H1 (cell line): ENCODE results near the gene SLC6A12. TPM values are rescaled to one million over a fixed set of nuclear protein-coding genes. Genes with fewer than 3 reads are reported as not detected.

Experiments
- CTCF ChIA-PET: fragments of 300-600 bp; sonication (Branson Sonifier 250); formaldehyde crosslinking; loops from one replicate; lab custom pipeline; 2021; ENCODE audit not compliant: partially characterized antibody; lab: Charles Lee
- POLR2A ChIA-PET: fragments of 300-600 bp; sonication (Branson Sonifier 250); formaldehyde crosslinking; loops from one replicate; lab custom pipeline; 2021; ENCODE audit warnings: inconsistent platforms; ENCODE audit not compliant: partially characterized antibody; lab: Charles Lee
- DNase-seq, 2 experiments: peaks; one replicate each; pipeline versions ENCODE4 v3.0.0 to v3.0.0-alpha.2; 2010 to 2022; ENCODE audit warnings: low spot score in 2 of 2, low read depth in 1 of 2, mixed read lengths in 1 of 2
- FAIRE-seq: peaks from 2 replicates; lab custom pipeline; 2011; peaks lifted over from hg19 to GRCh38; lab: Jason Lieb, UNC
- H2AFZ ChIP-seq: 2 replicates; pipeline ENCODE4 v1.8.1; 2012; ENCODE audit warnings: low read length, inconsistent platforms
- H2AK5ac ChIP-seq: 2 replicates; pipeline ENCODE4 v1.6.1; 2013; ENCODE audit warnings: low read depth, low read length
- H2BK120ac ChIP-seq: replicated peaks from 2 replicates; pipeline ENCODE3; 2013; ENCODE audit warnings: low read depth, low read length, inconsistent platforms
- H2BK12ac ChIP-seq: 2 replicates; pipeline ENCODE4 v1.6.1; 2013; ENCODE audit warnings: low read depth, low read length
- H2BK15ac ChIP-seq: 2 replicates; pipeline ENCODE4 v1.6.1; 2013; ENCODE audit warnings: low read length
- H2BK20ac ChIP-seq: 2 replicates; pipeline ENCODE4 v1.6.1; 2013; ENCODE audit warnings: low read length
- H2BK5ac ChIP-seq: 2 replicates; pipeline ENCODE4 v1.6.1; 2013; ENCODE audit warnings: low read depth, low read length
- H3K14ac ChIP-seq: 2 replicates; pipeline ENCODE4 v1.6.1; 2013; ENCODE audit warnings: inconsistent platforms; ENCODE audit not compliant: insufficient read length
- H3K18ac ChIP-seq: 2 replicates; pipeline ENCODE4 v1.6.1; 2013; ENCODE audit warnings: low read length; ENCODE audit errors: extremely low read depth
- H3K23ac ChIP-seq: 2 replicates; pipeline ENCODE4 v1.6.1; 2013; ENCODE audit warnings: inconsistent platforms; ENCODE audit not compliant: insufficient read length
- H3K23me2 ChIP-seq: 2 replicates; pipeline ENCODE4 v1.6.1; 2013; ENCODE audit warnings: low read depth, low read length
- H3K27ac ChIP-seq: 2 replicates; pipeline ENCODE4 v1.6.1; 2011; ENCODE audit warnings: low read depth, low read length, inconsistent platforms
- H3K27me3 ChIP-seq, 4 experiments: replicated peaks in 1 of 4; 1 replicate in 1 of 4; 2 replicates in 3 of 4; pipeline versions ENCODE4 v1.6.1 to v1.8.1; 2011 to 2013; ENCODE audit warnings: low read length in 3 of 4, mild to moderate bottlenecking in 3 of 4, inconsistent platforms in 2 of 4, mixed read lengths in 2 of 4, moderate library complexity in 1 of 4; ENCODE audit not compliant: control insufficient read depth in 3 of 4, insufficient read depth in 3 of 4; ENCODE audit errors: extremely low read depth in 1 of 4
- H3K36me3 ChIP-seq, 4 experiments: 2 replicates each; pipeline versions ENCODE4 v1.6.1 to v1.8.1; 2011 to 2013; ENCODE audit warnings: mild to moderate bottlenecking in 4 of 4, low read length in 3 of 4, moderate library complexity in 2 of 4, control low read depth in 1 of 4, inconsistent platforms in 1 of 4; ENCODE audit not compliant: insufficient read depth in 4 of 4, control insufficient read depth in 2 of 4
- H3K4ac ChIP-seq: replicated peaks from 2 replicates; pipeline ENCODE3; 2013; ENCODE audit warnings: low read length, low read depth, mixed read lengths, inconsistent platforms; ENCODE audit not compliant: insufficient read length
- H3K4me1 ChIP-seq, 4 experiments: replicated peaks in 1 of 4; 1 replicate in 1 of 4; 2 replicates in 3 of 4; pipeline versions ENCODE4 v1.6.1 to v1.8.1; 2011 to 2013; ENCODE audit warnings: low read length in 3 of 4, inconsistent platforms in 2 of 4, mixed read lengths in 1 of 4; ENCODE audit not compliant: insufficient read depth in 4 of 4, control insufficient read depth in 3 of 4
- H3K4me2 ChIP-seq, 2 experiments: 2 replicates each; pipeline versions ENCODE4 v1.6.1 to v1.8.1; 2011 to 2013; ENCODE audit warnings: low read depth in 2 of 2, low read length in 2 of 2, control low read depth in 1 of 2, inconsistent platforms in 1 of 2, mild to moderate bottlenecking in 1 of 2; ENCODE audit not compliant: insufficient read depth in 1 of 2
- H3K4me3 ChIP-seq, 4 experiments: fragments of 200-600, 300-600 bp in 1 of 4; sonication (generic), shearing (Covaris generic), sonication (Bioruptor Twin) in 1 of 4; 2 replicates each; pipeline versions ENCODE4 v1.5.1 to v1.8.1; 2011 to 2016; ENCODE audit warnings: low read length in 4 of 4, low read depth in 3 of 4, control low read depth in 2 of 4, inconsistent platforms in 2 of 4, mild to moderate bottlenecking in 2 of 4, mixed read lengths in 1 of 4, moderate library complexity in 1 of 4; ENCODE audit not compliant: insufficient read depth in 2 of 4; ENCODE audit errors: extremely low read depth in 1 of 4
- H3K56ac ChIP-seq: replicated peaks from 2 replicates; pipeline ENCODE3; 2013; ENCODE audit warnings: low read depth, mild to moderate bottlenecking, mixed read lengths, low read length, inconsistent platforms; ENCODE audit not compliant: insufficient read length
- H3K79me1 ChIP-seq: 2 replicates; pipeline ENCODE4 v1.6.1; 2013; ENCODE audit warnings: low read depth, low read length, control low read depth
- H3K79me2 ChIP-seq, 2 experiments: 2 replicates each; pipeline versions ENCODE4 v1.6.1 to v1.8.1; 2012 to 2013; ENCODE audit warnings: low read length in 2 of 2, mild to moderate bottlenecking in 2 of 2, inconsistent platforms in 1 of 2; ENCODE audit not compliant: insufficient read depth in 2 of 2, control insufficient read depth in 1 of 2
- H3K9ac ChIP-seq, 4 experiments: replicated peaks in 1 of 4; 1 replicate in 1 of 4; 2 replicates in 3 of 4; pipeline versions ENCODE4 v1.6.1 to v1.8.1; 2011 to 2013; ENCODE audit warnings: low read depth in 3 of 4, low read length in 3 of 4, control low read depth in 2 of 4, mild to moderate bottlenecking in 2 of 4, moderate library complexity in 2 of 4, inconsistent platforms in 1 of 4; ENCODE audit errors: extremely low read depth in 1 of 4
- H3K9me3 ChIP-seq, 2 experiments: 2 replicates each; pipeline versions ENCODE4 v1.6.1 to v1.8.1; 2012 to 2013; ENCODE audit warnings: mild to moderate bottlenecking in 2 of 2, moderate library complexity in 2 of 2, control low read depth in 1 of 2, inconsistent platforms in 1 of 2, low read depth in 1 of 2, low read length in 1 of 2, mixed read lengths in 1 of 2; ENCODE audit not compliant: insufficient read depth in 2 of 2
- H4K20me1 ChIP-seq, 2 experiments: replicated peaks in 1 of 2; 2 replicates each; pipeline versions ENCODE3 to v1.8.1; 2011 to 2013; ENCODE audit warnings: inconsistent platforms in 2 of 2, low read length in 2 of 2, mild to moderate bottlenecking in 1 of 2; ENCODE audit not compliant: insufficient read depth in 2 of 2, control insufficient read depth in 1 of 2
- H4K5ac ChIP-seq: 2 replicates; pipeline ENCODE4 v1.6.1; 2013; ENCODE audit warnings: low read length, low read depth, mixed read lengths, inconsistent platforms; ENCODE audit not compliant: insufficient read length
- H4K8ac ChIP-seq: 2 replicates; pipeline ENCODE4 v1.8.0; 2013; ENCODE audit warnings: mild to moderate bottlenecking, moderate library complexity, low read length, inconsistent platforms; ENCODE audit not compliant: insufficient read depth; ENCODE audit errors: extremely low read depth
- H4K91ac ChIP-seq: replicated peaks from 2 replicates; pipeline ENCODE3; 2013; ENCODE audit warnings: low read length, mixed read lengths, inconsistent platforms; ENCODE audit not compliant: insufficient read length
- BRCA1 ChIP-seq: IDR thresholded peaks from 2 replicates; pipeline ENCODE4 v1.6.1; 2012; ENCODE audit warnings: low read depth, low read length, improper control_type of control experiment
- JUN ChIP-seq: IDR thresholded peaks from 2 replicates; pipeline ENCODE4 v1.6.1; 2011; ENCODE audit warnings: low read depth, mild to moderate bottlenecking, improper control_type of control experiment, low read length
- JUND ChIP-seq: IDR thresholded peaks from 2 replicates; pipeline ENCODE4 v1.6.1; 2011; ENCODE audit warnings: mild to moderate bottlenecking, improper control_type of control experiment, low read length
- KDM5A ChIP-seq: fragments of 200-600 bp; IDR thresholded peaks from 2 replicates; pipeline ENCODE4 v1.7.1; 2012; ENCODE audit warnings: mild to moderate bottlenecking, low read length, inconsistent platforms, mixed read lengths
- SAP30 ChIP-seq: fragments of 300-600 bp; sonication (generic); IDR thresholded peaks from 2 replicates; pipeline ENCODE4 v1.7.1; 2012; ENCODE audit warnings: low read length, moderate library complexity, mild to moderate bottlenecking, inconsistent platforms; ENCODE audit not compliant: insufficient read depth, insufficient replicate concordance
- SP2 ChIP-seq: IDR thresholded peaks from 2 replicates; pipeline ENCODE4 v1.6.1; 2012; ENCODE audit warnings: mild to moderate bottlenecking, low read length, inconsistent platforms
- SRF ChIP-seq: IDR thresholded peaks from 2 replicates; pipeline ENCODE4 v1.6.1; 2011; ENCODE audit warnings: mild to moderate bottlenecking, low read depth, low read length, moderate library complexity
- TCF12 ChIP-seq: IDR thresholded peaks from 2 replicates; pipeline ENCODE4 v1.6.1; 2011; ENCODE audit warnings: low read depth, mild to moderate bottlenecking, low read length
- WGBS, 2 experiments: shearing (Covaris generic) in 1 of 2; methylation state at CpG; one replicate each; pipeline versions ENCODE4 v1.1.6 to v1.1.7; 2013 to 2015; ENCODE audit warnings: low lambda C conversion rate in 2 of 2, mixed read lengths in 2 of 2, inconsistent platforms in 1 of 2, low coverage in 1 of 2, missing lambda C conversion rate in 1 of 2; ENCODE audit not compliant: insufficient replicate concordance in 2 of 2, insufficient coverage in 1 of 2, insufficient read length in 1 of 2; ENCODE audit errors: extremely low coverage in 1 of 2, missing lambda C conversion rate in 1 of 2; 5-methylcytosine and 5-hydroxymethylcytosine counted together
- polyA plus RNA-seq, 7 experiments: library from polyadenylated mRNA; depleted of rRNA in 3 of 7; stranded (reverse) in 5 of 7; unstranded in 2 of 7; fragments of >200 nt in 5 of 7; fragments of 200-250 nt in 2 of 7; gene quantifications; 1 replicate in 5 of 7; 2 replicates in 1 of 7; 4 replicates in 1 of 7; pipeline versions ENCODE4 v1.2.1 to v1.2.3, GENCODE V29; 2011 to 2013; ENCODE audit warnings: missing spikeins in 2 of 7, mixed read lengths in 2 of 7
- total RNA-seq: library from RNA; stranded (reverse); fragmentation: NEBNext Ultra II Directional; extraction: Animal tissue kit (Norgen Biotek cat#: 25700); gene quantifications from 2 replicates; pipeline ENCODE4 v1.2.1, GENCODE V29; 2021
- TF ChIP-seq, protein P1 (sequence below): IDR thresholded peaks from 2 replicates; pipeline ENCODE4 v1.6.1; 2011; ENCODE audit warnings: low read length, improper control_type of control experiment

The SLC6A12 gene
- total and polyA plus RNA-seq, 2 of the 8 experiments (the other 6 are each of a cell fraction or from before 2014, with no cell fraction given): 0.70 to 1.1 TPM

DNA sequence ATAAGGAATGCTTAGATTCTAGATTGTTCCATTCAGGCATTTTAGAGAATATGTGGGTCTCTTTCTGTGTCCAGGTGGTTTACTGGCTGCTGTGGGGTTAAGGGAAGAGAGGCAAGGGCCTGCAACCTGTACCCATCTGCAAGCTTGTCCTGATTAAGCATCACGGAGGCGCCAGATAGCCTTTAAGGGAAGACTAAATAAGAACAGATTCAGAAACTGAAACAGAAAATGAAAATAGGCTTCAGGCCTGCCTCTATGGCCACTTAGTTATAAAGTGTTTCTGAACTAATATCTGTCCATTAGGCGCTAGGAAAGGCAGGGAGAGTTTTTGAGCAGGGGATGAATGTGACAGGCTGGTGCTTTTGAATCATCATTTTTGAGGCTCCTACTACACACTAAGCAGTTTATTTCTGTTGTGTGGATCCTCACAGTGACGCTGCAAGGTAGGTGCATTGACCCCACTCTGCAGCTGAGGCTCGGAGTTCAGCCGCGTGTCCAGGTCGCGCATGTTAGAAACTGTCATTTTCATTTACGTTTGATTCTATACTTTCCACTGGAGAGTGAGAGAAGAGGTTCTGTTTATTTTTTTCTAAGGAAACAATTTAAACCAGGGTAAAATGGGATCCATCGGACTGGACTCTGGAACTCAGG is 47.4 kb downstream of the SLC6A12 start:
- no peak overlapping the region for H4K5ac ChIP-seq
- H3K56ac ChIP-seq: no peak overlapping the region
- no peak overlapping the region for H3K4ac ChIP-seq
- peaks cover 0 to 3% (median 2%) of the 10 kb centered on the region in 4 experiments; a peak in 2 of 7 replicates for H3K27me3 ChIP-seq
- H3K4me1 ChIP-seq: peaks cover 3 to 29% (median 18%) of the 10 kb centered on the region in 4 experiments
- H3K36me3 ChIP-seq: no peaks in the 10 kb centered on the region
- WGBS, 2 experiments: 91% methylated on average over 11 of the region's 11 CpGs; no CpG with 5 or more reads in 1 of the 2 experiments
- ChIA-PET POLR2A (interaction anchor here (1.3 kb wide), 1 partner anchor 12 kb away, joined by 3 read pairs; no protein-coding TSS in a partner anchor), CTCF (interaction anchor here (0.7 to 6.2 kb wide), 7 partner anchors 11 to 22 kb away, joined by 4 to 36 read pairs (median 5); no protein-coding TSS in a partner anchor)
- no peak overlapping the region for H2BK20ac ChIP-seq
- H3K23ac ChIP-seq: no peak overlapping the region
- no peak overlapping the region for H2BK5ac ChIP-seq
- H4K8ac ChIP-seq: no peak overlapping the region
- no peak overlapping the region for H4K91ac ChIP-seq
- H3K9me3 ChIP-seq: no peaks in the 10 kb centered on the region
- no peak overlapping the region for H2AK5ac ChIP-seq
- H3K4me3 ChIP-seq: no peak overlapping the region
- H3K79me2 ChIP-seq: no peaks in the 10 kb centered on the region
- no peaks in the 10 kb centered on the region for H4K20me1 ChIP-seq
- H3K27ac ChIP-seq: no peak overlapping the region
- no peak overlapping the region for H3K14ac ChIP-seq
- no peaks in the 10 kb centered on the region for H3K79me1 ChIP-seq
- no peaks in the 10 kb centered on the region for H3K23me2 ChIP-seq
- no peak overlapping the region for H3K4me2 ChIP-seq
- TF ChIP-seq BRCA1: no peak
- no peak for TF ChIP-seq JUN
- TF ChIP-seq, protein P1, sequence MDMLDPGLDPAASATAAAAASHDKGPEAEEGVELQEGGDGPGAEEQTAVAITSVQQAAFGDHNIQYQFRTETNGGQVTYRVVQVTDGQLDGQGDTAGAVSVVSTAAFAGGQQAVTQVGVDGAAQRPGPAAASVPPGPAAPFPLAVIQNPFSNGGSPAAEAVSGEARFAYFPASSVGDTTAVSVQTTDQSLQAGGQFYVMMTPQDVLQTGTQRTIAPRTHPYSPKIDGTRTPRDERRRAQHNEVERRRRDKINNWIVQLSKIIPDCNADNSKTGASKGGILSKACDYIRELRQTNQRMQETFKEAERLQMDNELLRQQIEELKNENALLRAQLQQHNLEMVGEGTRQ: no peak
- TF ChIP-seq KDM5A: no peak
- no peak for TF ChIP-seq TCF12
- TF ChIP-seq SRF: no peak
- TF ChIP-seq SP2: no peak
- TF ChIP-seq SAP30: no peak
- TF ChIP-seq JUND: no peak
- H3K18ac ChIP-seq: no peak overlapping the region
- H2AFZ ChIP-seq: no peak overlapping the region
- no peak overlapping the region for H3K9ac ChIP-seq
- no peak overlapping the region for H2BK12ac ChIP-seq
- DNase-seq (no peak), FAIRE-seq (no peak)
- no peak overlapping the region for H2BK15ac ChIP-seq
- H2BK120ac ChIP-seq: no peak overlapping the region
